Measurements from ENCODE around the gene CYSTM1.
A peak's percentile ranks its signal among the peaks of the same experiment; 100 is the strongest.

Gene CYSTM1

GRCh38 chr5:140181525-140181924 lies 6.5 kb downstream of the CYSTM1 start:
- no peak for TF ChIP-seq CTCF (conservative IDR thresholded peaks at IDR 0.05; ENCODE audit: control insufficient read depth, insufficient read depth, low read depth, low read length)
- H3K4me3 ChIP-seq (ENCODE audit: control insufficient read depth, low read depth, low read length) = no peak overlapping the region
- no peak for DNase-seq (ENCODE audit: low read depth)

- H3K4me3 ChIP-seq (ENCODE audit: control insufficient read depth, low read depth, low read length) = no peak overlapping the region
- TF ChIP-seq CTCF (conservative IDR thresholded peaks at IDR 0.05; ENCODE audit: control insufficient read depth, insufficient read depth, low read depth, low read length) = no peak
- DNase-seq (ENCODE audit: low read depth) = peak; percentile 75
Measured at GRCh38 chr5:140182075-140182711, 7.2 kb downstream of the CYSTM1 start.

GRCh38 chr5:140182803-140183367 lies 7.9 kb downstream of the CYSTM1 start:
- no peak overlapping the region for H3K4me3 ChIP-seq (ENCODE audit: control insufficient read depth, low read depth, low read length)
- DNase-seq (ENCODE audit: low read depth) = peak; percentile 84
- TF ChIP-seq CTCF (conservative IDR thresholded peaks at IDR 0.05; ENCODE audit: control insufficient read depth, insufficient read depth, low read depth, low read length) = no peak

GRCh38 chr5:140185409-140185808 lies 10.4 kb downstream of the CYSTM1 start:
- no peak for TF ChIP-seq CTCF (conservative IDR thresholded peaks at IDR 0.05; ENCODE audit: control insufficient read depth, insufficient read depth, low read depth, low read length)
- no peak overlapping the region for H3K4me3 ChIP-seq (ENCODE audit: control insufficient read depth, low read depth, low read length)
- no peak for DNase-seq (ENCODE audit: low read depth)

GRCh38 chr5:140186267-140186671 lies 11.3 kb downstream of the CYSTM1 start:
- DNase-seq (ENCODE audit: low read depth) = no peak

GRCh38 chr5:140189253-140189652 lies 14.3 kb downstream of the CYSTM1 start:
- DNase-seq (ENCODE audit: low read depth) = no peak
- H3K4me3 ChIP-seq (ENCODE audit: control insufficient read depth, low read depth, low read length) = no peak overlapping the region
- TF ChIP-seq CTCF (conservative IDR thresholded peaks at IDR 0.05; ENCODE audit: control insufficient read depth, insufficient read depth, low read depth, low read length) = no peak

More at GRCh38 chr5:140186267-140186671, 11.3 kb downstream of the CYSTM1 start:
- no peak overlapping the region for H3K4me3 ChIP-seq (ENCODE audit: control insufficient read depth, low read depth, low read length)
- no peak for TF ChIP-seq CTCF (conservative IDR thresholded peaks at IDR 0.05; ENCODE audit: control insufficient read depth, insufficient read depth, low read depth, low read length)
